Measurements from ENCODE around the gene FUT9.

DNA sequence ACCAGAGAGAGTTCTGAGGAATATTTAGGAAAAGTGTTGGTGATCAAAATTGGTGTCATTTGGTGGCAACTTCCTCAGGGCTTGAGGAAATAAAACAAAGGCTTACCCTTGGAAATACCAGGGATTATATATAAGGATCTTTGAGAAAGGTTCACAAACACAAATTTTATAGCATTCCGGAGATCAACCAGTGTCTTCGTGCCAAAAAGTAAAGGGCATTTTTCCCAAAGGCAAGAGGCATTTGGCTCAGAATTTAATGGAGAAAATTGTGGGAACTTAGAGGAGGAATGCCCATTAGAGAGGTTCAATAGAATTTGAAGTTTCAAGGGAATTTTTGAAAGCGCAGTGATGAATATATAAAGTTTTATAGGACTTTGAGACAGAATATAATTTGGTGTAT, 179.5 kb downstream of the FUT9 start:
- TF ChIP-seq, protein P1, sequence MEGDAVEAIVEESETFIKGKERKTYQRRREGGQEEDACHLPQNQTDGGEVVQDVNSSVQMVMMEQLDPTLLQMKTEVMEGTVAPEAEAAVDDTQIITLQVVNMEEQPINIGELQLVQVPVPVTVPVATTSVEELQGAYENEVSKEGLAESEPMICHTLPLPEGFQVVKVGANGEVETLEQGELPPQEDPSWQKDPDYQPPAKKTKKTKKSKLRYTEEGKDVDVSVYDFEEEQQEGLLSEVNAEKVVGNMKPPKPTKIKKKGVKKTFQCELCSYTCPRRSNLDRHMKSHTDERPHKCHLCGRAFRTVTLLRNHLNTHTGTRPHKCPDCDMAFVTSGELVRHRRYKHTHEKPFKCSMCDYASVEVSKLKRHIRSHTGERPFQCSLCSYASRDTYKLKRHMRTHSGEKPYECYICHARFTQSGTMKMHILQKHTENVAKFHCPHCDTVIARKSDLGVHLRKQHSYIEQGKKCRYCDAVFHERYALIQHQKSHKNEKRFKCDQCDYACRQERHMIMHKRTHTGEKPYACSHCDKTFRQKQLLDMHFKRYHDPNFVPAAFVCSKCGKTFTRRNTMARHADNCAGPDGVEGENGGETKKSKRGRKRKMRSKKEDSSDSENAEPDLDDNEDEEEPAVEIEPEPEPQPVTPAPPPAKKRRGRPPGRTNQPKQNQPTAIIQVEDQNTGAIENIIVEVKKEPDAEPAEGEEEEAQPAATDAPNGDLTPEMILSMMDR (IDR thresholded peaks at IDR 0.05 in 2 of 3, conservative IDR thresholded peaks at IDR 0.05 in 1 of 3; ENCODE audit: control insufficient read depth in 2 of 3, extremely low read depth in 1 of 3, insufficient read depth in 1 of 3, low read depth in 3 of 3, low read length in 3 of 3) = no peak
- TF ChIP-seq CREB1 (IDR thresholded peaks at IDR 0.05; ENCODE audit: low read depth) (no peak), NRF1 (conservative IDR thresholded peaks at IDR 0.05; ENCODE audit: low read depth, low read length) (no peak), EZH2 (IDR thresholded peaks at IDR 0.05; ENCODE audit: borderline replicate concordance, control insufficient read depth, low read depth, low read length) (no peak), BCL11A (IDR thresholded peaks at IDR 0.05; ENCODE audit: low read depth, low read length) (no peak), HDGF (IDR thresholded peaks at IDR 0.05) (no peak), EP300 (IDR thresholded peaks at IDR 0.05; ENCODE audit: borderline replicate concordance in 1 of 2, control insufficient read depth in 1 of 2, low read depth in 2 of 2, low read length in 2 of 2) (no peak), BMI1 (IDR thresholded peaks at IDR 0.05; ENCODE audit: borderline replicate concordance) (no peak), POLR2A (IDR thresholded peaks at IDR 0.05; ENCODE audit: low read depth, low read length) (no peak)
- TF ChIP-seq, protein P2, sequence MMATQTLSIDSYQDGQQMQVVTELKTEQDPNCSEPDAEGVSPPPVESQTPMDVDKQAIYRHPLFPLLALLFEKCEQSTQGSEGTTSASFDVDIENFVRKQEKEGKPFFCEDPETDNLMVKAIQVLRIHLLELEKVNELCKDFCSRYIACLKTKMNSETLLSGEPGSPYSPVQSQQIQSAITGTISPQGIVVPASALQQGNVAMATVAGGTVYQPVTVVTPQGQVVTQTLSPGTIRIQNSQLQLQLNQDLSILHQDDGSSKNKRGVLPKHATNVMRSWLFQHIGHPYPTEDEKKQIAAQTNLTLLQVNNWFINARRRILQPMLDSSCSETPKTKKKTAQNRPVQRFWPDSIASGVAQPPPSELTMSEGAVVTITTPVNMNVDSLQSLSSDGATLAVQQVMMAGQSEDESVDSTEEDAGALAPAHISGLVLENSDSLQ (IDR thresholded peaks at IDR 0.05) = no peak
- TF ChIP-seq, protein P3, sequence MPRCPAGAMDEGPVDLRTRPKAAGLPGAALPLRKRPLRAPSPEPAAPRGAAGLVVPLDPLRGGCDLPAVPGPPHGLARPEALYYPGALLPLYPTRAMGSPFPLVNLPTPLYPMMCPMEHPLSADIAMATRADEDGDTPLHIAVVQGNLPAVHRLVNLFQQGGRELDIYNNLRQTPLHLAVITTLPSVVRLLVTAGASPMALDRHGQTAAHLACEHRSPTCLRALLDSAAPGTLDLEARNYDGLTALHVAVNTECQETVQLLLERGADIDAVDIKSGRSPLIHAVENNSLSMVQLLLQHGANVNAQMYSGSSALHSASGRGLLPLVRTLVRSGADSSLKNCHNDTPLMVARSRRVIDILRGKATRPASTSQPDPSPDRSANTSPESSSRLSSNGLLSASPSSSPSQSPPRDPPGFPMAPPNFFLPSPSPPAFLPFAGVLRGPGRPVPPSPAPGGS (IDR thresholded peaks at IDR 0.05; ENCODE audit: borderline replicate concordance, insufficient read depth, low read depth, low read length, poor library complexity, severe bottlenecking) = no peak

All from GM12878 (cell line).